ENCODE measurements around the gene COLEC12.

COLEC12 gene

DNA sequence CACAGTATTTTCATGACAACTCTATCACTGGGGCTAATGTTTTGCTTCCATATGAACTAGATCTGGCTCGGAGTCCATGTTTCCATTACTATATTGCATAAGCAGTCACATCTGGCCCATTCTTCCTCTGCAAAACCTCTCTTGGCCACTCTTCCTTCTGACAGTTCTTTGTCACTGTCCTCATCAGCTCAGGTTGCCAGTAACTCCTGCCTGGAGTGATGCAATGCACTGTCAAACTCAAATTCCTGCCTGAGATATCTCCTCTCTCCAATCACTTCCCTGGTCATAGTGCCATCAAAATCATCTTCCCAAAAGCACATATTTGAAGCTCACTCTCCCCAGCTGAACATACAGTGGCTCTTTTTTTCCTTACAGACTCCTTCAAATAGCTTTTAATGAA is 66.1 kb downstream of the COLEC12 start:
- DNase-seq: no peak

- no peak for DNase-seq
These were observed 66.5 kb downstream of the COLEC12 start for GRCh38 chr18:433960-434359.

GRCh38 chr18:433298-433697 is 67.2 kb downstream of the COLEC12 start:
- DNase-seq: no peak

- no peak for DNase-seq
These were observed 67.7 kb downstream of the COLEC12 start for GRCh38 chr18:432791-433190.

DNA sequence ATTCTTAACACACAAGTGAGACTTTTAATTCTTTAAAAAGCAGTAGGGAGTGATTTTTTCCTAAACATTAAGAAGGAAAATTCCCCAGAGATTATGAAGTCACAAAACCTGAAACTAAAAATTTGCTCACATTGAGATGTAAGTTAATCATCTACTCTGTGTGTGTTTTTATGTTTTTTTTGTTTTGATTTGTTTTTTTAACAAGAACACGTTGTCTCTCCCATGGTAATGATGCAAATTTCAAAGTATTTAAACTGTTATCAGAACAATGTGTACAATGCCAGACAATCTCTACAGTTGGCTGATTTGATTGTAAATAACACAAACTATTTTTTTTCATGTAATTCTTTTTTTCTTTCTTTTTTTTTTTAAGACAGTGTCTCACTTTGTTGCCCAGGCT is 71.5 kb downstream of the COLEC12 start:
- DNase-seq: no peak

DNA sequence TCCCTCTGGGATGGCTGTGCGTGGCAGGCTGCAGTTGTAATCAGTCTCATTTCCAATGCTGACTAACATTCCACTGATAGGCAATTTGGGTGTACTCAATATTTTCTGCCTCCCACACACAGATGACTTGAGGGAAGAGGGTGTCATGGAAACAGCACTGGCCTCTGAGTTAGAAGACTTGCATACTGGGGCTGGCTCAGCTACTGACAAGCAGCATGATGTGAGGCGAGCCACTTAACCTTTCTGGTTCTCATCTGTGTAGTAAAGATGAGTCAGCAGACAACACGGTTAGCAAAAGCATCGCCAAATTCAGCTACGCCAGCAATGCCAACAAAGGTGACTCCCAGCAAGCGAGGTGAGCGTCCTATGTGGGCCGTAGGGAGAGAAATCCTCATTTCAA is 73.5 kb downstream of the COLEC12 start:
- no peak for DNase-seq

DNA sequence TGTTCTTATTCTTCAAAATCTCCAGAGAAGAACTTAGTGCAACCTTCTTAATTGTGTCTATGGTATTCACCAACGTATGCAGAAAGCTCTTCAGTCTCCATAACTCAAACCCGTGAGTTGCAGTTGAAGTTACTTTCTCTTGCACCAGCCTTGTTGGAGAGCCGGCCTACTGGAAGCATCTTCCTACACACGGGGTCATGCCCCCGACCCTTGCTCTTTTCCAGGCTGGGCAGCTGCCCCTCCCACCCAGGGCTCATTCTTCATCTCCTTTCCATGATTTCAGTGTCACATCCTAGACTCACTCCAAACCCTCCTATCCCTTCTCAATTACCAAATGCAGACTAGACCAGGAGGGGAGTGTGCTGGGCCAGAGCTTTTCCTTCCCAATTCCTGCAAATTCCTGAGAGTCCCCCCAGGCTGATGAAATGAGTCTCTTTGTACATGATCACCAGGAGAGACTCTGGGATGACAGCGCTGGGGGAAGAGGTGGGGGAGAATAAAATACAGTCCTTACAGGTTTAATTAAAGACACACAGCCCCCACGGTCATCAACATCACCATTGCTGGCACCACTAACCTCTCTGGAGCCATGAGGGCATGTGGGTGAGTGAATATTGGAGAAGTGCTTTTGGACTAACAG is 75.3 kb downstream of the COLEC12 start:
- no peak for DNase-seq

DNA sequence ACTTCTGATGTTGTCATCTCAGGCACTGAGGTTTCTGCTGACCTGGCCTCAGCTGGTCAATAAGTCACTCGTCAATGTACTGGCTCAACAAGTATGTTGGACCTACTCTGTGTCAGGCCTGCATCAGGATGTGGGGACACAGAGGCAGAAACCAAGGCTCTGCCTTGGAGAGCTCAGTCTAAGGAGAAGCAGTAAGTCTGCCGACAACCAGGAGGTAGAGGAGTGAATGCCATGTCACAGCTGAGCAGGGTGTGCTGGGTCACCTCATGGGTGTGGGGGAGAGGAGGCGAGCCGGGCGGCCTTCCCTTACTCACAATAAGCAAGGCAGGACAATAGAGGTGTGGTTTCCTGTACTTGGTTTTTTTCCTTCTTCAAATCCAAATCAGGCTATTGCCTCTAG is 75.8 kb downstream of the COLEC12 start:
- no peak for DNase-seq

- no peak for DNase-seq
These were observed 76.3 kb downstream of the COLEC12 start for GRCh38 chr18:424071-424661.

GRCh38 chr18:422966-423365 is 77.5 kb downstream of the COLEC12 start:
- no peak for DNase-seq

DNA sequence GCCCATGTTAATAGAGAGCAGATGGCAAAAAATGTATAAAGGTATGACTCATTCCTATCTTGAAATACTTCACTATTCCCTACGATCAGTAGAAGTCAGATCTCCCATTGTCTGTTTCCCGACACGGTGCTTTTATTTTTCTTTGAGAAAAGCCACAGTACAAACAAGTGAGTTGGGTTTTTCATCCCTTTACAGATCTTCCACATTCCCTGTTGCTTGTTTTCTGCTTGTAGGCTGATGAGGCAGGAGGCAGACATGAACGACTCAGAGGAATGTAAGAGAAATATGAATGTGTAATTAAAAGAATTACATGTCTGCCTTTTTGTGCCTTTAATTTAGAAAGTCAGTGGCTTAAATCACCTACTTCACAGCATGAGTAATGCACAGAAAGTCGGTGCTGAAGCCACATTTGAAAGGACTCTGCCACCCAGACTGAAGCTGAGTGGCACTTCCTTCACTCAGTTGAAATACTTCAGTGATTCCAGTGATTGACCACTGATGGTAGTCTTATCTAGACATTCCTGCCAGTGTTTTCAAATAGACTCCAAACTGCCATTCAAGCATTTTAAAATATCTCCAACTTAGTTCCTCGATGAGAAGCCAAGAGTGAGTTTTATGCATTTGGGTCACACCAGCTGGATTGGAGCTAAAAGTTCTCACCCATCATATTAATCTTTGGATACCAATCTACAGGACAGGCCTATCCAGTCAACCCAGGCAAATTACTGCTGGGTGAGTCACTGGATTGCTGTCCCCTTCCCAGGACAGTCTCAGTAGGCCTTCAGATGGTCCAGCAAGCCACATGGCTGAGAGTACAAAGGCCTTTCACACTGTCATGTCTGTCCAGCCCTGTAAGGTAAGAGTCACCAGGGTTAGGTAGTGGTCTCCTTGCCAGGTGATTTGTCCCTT is 79.0 kb downstream of the COLEC12 start:
- DNase-seq: no peak

- no peak for DNase-seq
These were observed 79.7 kb downstream of the COLEC12 start for GRCh38 chr18:420661-421246.

GRCh38 chr18:419541-420175 is 80.8 kb downstream of the COLEC12 start:
- DNase-seq: no peak

- DNase-seq: no peak
These were observed 83.0 kb downstream of the COLEC12 start for GRCh38 chr18:417495-417894.

DNA sequence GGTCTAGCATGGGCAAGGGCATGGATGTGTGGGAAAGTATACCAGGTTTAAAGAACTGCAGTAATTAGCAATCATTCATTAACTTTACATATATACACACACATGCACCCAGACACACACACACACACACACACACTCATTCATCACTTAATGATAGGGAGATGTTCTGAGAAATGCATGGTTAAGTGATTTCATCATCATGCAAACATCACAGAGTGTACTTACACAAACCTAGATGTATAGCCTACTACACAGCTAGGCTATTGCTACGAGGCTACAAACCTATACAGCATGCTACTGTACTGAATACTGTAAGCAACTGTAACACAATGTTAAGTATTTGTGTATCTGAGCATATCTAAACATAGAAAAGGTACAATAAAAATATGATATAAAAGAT is 83.6 kb downstream of the COLEC12 start:
- DNase-seq: no peak

DNA sequence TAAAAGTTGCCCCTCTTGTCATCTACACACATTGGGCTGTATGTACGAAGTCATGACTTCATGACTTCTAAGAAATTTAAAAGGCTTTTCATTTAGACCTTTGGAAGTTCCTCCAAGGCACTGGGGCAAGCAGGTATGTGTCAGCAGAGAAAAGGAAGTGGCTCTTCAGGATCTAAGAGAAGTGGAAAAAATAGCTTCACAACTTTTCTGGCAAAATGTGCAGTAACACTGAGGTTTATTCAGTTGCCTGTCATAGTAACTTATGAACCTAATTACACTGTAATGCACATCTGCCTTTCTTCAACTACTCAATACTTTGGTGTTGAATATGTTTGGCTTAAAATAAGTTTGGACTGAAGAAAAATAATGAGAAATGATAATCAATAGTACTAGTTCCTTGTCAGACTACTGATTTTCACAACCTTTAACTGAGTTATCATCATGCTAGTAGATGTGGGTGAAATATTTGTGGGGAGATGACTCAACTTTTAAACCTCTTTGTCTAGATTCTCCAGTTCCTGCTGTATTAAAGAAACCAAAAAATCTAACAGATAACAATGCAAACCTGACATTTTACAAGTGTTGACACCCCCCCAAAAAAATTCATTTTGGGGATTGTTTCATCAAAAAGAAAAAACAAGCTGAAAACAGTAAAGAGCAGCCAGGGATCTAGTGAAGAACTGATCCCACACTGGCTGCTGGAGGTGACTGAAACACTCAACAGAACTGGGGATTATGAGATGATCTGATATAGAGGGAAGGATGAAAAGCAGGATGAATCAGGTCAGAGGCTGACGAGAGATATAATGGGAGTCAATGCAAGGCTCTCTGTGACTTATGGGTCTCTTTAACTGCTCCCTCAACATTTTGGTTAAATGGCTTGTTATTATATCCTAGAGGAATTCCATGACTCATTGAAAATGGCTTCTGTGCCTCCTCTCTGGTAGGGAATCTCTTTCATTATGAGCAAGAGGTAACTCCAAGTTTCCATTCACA is 84.6 kb downstream of the COLEC12 start:
- DNase-seq: no peak

DNA sequence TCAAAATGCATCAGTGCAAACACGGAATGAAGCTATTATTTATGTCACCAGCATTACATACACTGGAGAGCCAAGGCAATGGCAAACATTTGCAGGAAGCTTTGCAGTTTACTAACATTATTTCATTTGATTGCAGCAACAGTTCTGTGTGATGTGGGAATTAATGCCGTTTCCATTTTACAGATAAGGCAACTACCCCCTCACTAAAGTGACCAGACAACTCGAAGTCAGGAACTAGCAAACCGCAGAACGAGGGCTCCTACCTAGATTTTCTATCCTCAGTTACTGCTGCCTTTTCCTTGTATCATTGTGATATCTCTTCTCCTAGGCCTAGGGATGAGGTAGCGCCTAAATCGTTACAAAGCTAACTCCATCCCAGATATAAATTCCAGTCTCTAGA is 85.5 kb downstream of the COLEC12 start:
- DNase-seq: no peak

DNA sequence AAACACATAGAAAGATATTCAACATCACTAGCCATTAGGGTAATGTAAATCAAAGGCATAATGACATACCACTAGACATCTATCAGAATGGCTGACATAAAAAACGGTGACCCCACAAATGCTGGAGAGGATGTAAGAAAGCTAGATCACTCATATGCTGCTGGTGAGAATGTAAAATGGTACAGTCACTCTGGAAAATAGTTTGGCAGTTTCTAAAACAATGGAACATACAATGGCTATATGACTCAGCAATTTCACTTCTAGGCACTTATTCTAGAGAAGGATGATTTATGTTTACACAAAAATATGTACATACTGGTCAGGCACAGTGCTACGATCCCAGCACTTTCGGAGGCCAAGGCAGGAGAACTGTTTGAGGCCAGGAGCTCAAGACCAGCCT is 87.3 kb downstream of the COLEC12 start:
- DNase-seq: no peak

GRCh38 chr18:410047-410455 is 90.5 kb downstream of the COLEC12 start:
- no peak for DNase-seq

GRCh38 chr18:408367-408766 is 92.1 kb downstream of the COLEC12 start:
- DNase-seq: no peak

GRCh38 chr18:407626-408224 is 92.8 kb downstream of the COLEC12 start:
- DNase-seq: no peak

All from activated CD8-positive, alpha-beta memory T cell treated with anti-CD3 and anti-CD28 coated beads, Interleukin-2, amount 50 U/mL, for 4 hours (primary cell).